Pulmonary artery endothelial cell (primary cell): Measurements from ENCODE around the gene RSPH6A. TPM values are rescaled to one million over a fixed set of nuclear protein-coding genes. Genes with fewer than 3 reads are reported as not detected.
"Not testable (repeated sequence)": the region's sequence is repeated elsewhere in the genome, so short reads cannot be mapped to it uniquely, and the experiment has no call there.

Experiments used
- DNase-seq: peaks from one replicate; pipeline ENCODE4 v3.0.0-alpha.2; 2011; ENCODE audit warnings: low read depth, low spot score
- total RNA-seq: library from RNA; depleted of rRNA; stranded (reverse); fragments of >200 nt; gene quantifications from 2 replicates; pipeline ENCODE4 v1.2.3, GENCODE V29; 2014

Gene RSPH6A
- total RNA-seq, 1 donor from 2014 or later, result 0.07 TPM

GRCh38 chr19:45804140-45804958 lies 10.8 kb downstream of the RSPH6A start:
- no peak for DNase-seq

GRCh38 chr19:45801603-45802175 lies 13.4 kb downstream of the RSPH6A start:
- no peak for DNase-seq

GRCh38 chr19:45800070-45800553 lies 15.0 kb downstream of the RSPH6A start:
- no peak for DNase-seq

- DNase-seq, result not testable (repeated sequence)
Observed at GRCh38 chr19:45799541-45799940, 15.6 kb downstream of the RSPH6A start.

GRCh38 chr19:45798995-45799517 lies 16.1 kb downstream of the RSPH6A start:
- no peak for DNase-seq

- DNase-seq, result no peak
Observed at GRCh38 chr19:45794627-45795026, 20.5 kb downstream of the RSPH6A start.

GRCh38 chr19:45793876-45794275 lies 21.2 kb downstream of the RSPH6A start:
- no peak for DNase-seq

GRCh38 chr19:45793178-45793564 lies 21.9 kb downstream of the RSPH6A start:
- DNase-seq, result no peak

- DNase-seq, result peak; percentile 96
Observed at GRCh38 chr19:45792470-45793177, 22.5 kb downstream of the RSPH6A start, which contains the start of gene DMWD. Gene DMWD, minus strand, starts transcription at chr19:45792845. Its CDS starts 89 bp downstream, at chr19:45792756.

GRCh38 chr19:45791744-45792469 lies 23.2 kb downstream of the RSPH6A start:
- no peak for DNase-seq

GRCh38 chr19:45790942-45791341 lies 24.2 kb downstream of the RSPH6A start:
- DNase-seq, result no peak

GRCh38 chr19:45789035-45789786 lies 25.9 kb downstream of the RSPH6A start:
- no peak for DNase-seq

GRCh38 chr19:45786533-45786894 lies 28.6 kb downstream of the RSPH6A start:
- DNase-seq, result no peak

- no peak for DNase-seq
Observed at GRCh38 chr19:45785781-45786532, 29.2 kb downstream of the RSPH6A start.

GRCh38 chr19:45785097-45785496 lies 30.0 kb downstream of the RSPH6A start:
- no peak for DNase-seq

- DNase-seq, result no peak
Observed at GRCh38 chr19:45784096-45784495, 31.0 kb downstream of the RSPH6A start.

GRCh38 chr19:45782820-45783785 lies 32.0 kb downstream of the RSPH6A start:
- no peak for DNase-seq

GRCh38 chr19:45782162-45782691 lies 32.9 kb downstream of the RSPH6A start, which contains the start of gene DMPK:
Gene DMPK, minus strand, starts transcription at chr19:45782490. Its CDS starts 138 bp downstream, at chr19:45782352.
- no peak for DNase-seq
